ENCODE data around the gene CDC7. TPM values are rescaled to one million over a fixed set of nuclear protein-coding genes. Genes with fewer than 3 reads are reported as not detected.

CDC7 gene
- total and polyA plus RNA-seq, 2 donors (not counting 1 experiment from before 2014, with no cell fraction given): 3.9 to 7.4 TPM

GRCh38 chr1:91499346-91499745 is 1.3 kb upstream of the CDC7 start:
- POLR2A ChIA-PET: no interaction called here
- intact Hi-C loops (cut with micrococcal nuclease): no loop called here
- H3K27ac Mint-ChIP-seq: no peak overlapping the region

More at GRCh38 chr1:91499346-91499745, 1.3 kb upstream of the CDC7 start:
- H3K27ac ChIP-seq (ENCODE audit: low read length in 2 of 2): no peak overlapping the region
- H3K27me3 ChIP-seq (replicated peaks in 1 of 4; ENCODE audit: control extremely low read depth in 1 of 4, control insufficient read depth in 3 of 4, insufficient read depth in 4 of 4, low read length in 3 of 4): no peaks in the 10 kb centered on the region
- H4K20me1 ChIP-seq (ENCODE audit: control insufficient read depth, insufficient read depth, low read length, poor library complexity, severe bottlenecking): no peaks in the 10 kb centered on the region
- H3K36me3 ChIP-seq (replicated peaks in 1 of 2; ENCODE audit: control extremely low read depth in 1 of 2, control insufficient read depth in 1 of 2, extremely low read depth in 1 of 2, insufficient read depth in 2 of 2, low read length in 1 of 2): no peaks in the 10 kb centered on the region
- no peak overlapping the region for H3K4me2 ChIP-seq (replicated peaks; ENCODE audit: low read depth, low read length, poor library complexity, severe bottlenecking)
- no peak overlapping the region for H3K4me3 ChIP-seq (ENCODE audit: control extremely low read depth in 1 of 5, extremely low read depth in 1 of 5, insufficient read depth in 1 of 5, low read depth in 2 of 5, low read length in 4 of 5)
- H3K4me3 Mint-ChIP-seq: no peak overlapping the region
- peak overlapping the region; percentile 97 for H2AFZ ChIP-seq (ENCODE audit: insufficient read depth, low read depth, low read length, poor library complexity, severe bottlenecking)
- H3K9me3 ChIP-seq (ENCODE audit: control extremely low read depth in 1 of 3, control insufficient read depth in 2 of 3, insufficient read depth in 1 of 3, low read length in 2 of 3): no peaks in the 10 kb centered on the region
- TF ChIP-seq CTCF (IDR thresholded peaks at IDR 0.05) (no peak), EZH2 (IDR thresholded peaks at IDR 0.05; ENCODE audit: borderline replicate concordance, insufficient read depth, low read depth, low read length, poor library complexity, severe bottlenecking) (no peak)
- H3K4me1 ChIP-seq (ENCODE audit: control insufficient read depth in 2 of 2, insufficient read depth in 2 of 2, low read length in 2 of 2): peaks cover 14 to 15% of the 10 kb centered on the region in 2 donors
- H3K4me1 Mint-ChIP-seq: peaks cover 17% of the 10 kb centered on the region
- CTCF ChIA-PET: no interaction called here
- ATAC-seq (ENCODE audit: low read depth) (no peak), DNase-seq (no peak)
- H3K27me3 Mint-ChIP-seq: no peaks in the 10 kb centered on the region
- peaks cover 8% of the 10 kb centered on the region for H3K79me2 ChIP-seq (ENCODE audit: control insufficient read depth, insufficient read depth, low read length)
- H3K9me3 Mint-ChIP-seq (ENCODE audit: insufficient read depth): no peaks in the 10 kb centered on the region
- H3K9ac ChIP-seq (ENCODE audit: low read length): no peak overlapping the region
- 95% methylated on average over 2 of the region's 2 CpGs for whole genome bisulfite sequencing (ENCODE audit: insufficient coverage)

All from B cell (primary cell).